Measurements from ENCODE around the gene EML1.
A peak's percentile ranks its signal among the peaks of the same experiment; 100 is the strongest.

The EML1 gene

GRCh38 chr14:99976021-99976420 lies 182.8 kb downstream of the EML1 start:
- TF ChIP-seq CTCF (IDR thresholded peaks at IDR 0.05; ENCODE audit: control insufficient read depth, insufficient read depth, low read depth, low read length, missing control alignments): no peak

GRCh38 chr14:99976681-99977080 lies 183.5 kb downstream of the EML1 start:
- H3K4me3 ChIP-seq (ENCODE audit: control insufficient read depth, low read depth, low read length): no peak overlapping the region
- no peak for TF ChIP-seq CTCF (IDR thresholded peaks at IDR 0.05; ENCODE audit: control insufficient read depth, insufficient read depth, low read depth, low read length, missing control alignments)
- DNase-seq (ENCODE audit: low read depth): no peak

More at GRCh38 chr14:99976021-99976420, 182.8 kb downstream of the EML1 start:
- H3K4me3 ChIP-seq (ENCODE audit: control insufficient read depth, low read depth, low read length): no peak overlapping the region
- DNase-seq (ENCODE audit: low read depth): no peak

- no peak overlapping the region for H3K4me3 ChIP-seq (ENCODE audit: control insufficient read depth, low read depth, low read length)
- DNase-seq (ENCODE audit: low read depth): no peak
- TF ChIP-seq CTCF (IDR thresholded peaks at IDR 0.05; ENCODE audit: control insufficient read depth, insufficient read depth, low read depth, low read length, missing control alignments): no peak
Measured at GRCh38 chr14:99980299-99980698, 187.1 kb downstream of the EML1 start.

GRCh38 chr14:99981806-99982205 lies 188.6 kb downstream of the EML1 start:
- no peak overlapping the region for H3K4me3 ChIP-seq (ENCODE audit: control insufficient read depth, low read depth, low read length)
- DNase-seq (ENCODE audit: low read depth): no peak
- no peak for TF ChIP-seq CTCF (IDR thresholded peaks at IDR 0.05; ENCODE audit: control insufficient read depth, insufficient read depth, low read depth, low read length, missing control alignments)

GRCh38 chr14:99982537-99983250 lies 189.5 kb downstream of the EML1 start:
- no peak overlapping the region for H3K4me3 ChIP-seq (ENCODE audit: control insufficient read depth, low read depth, low read length)
- DNase-seq (ENCODE audit: low read depth): no peak
- TF ChIP-seq CTCF (IDR thresholded peaks at IDR 0.05; ENCODE audit: control insufficient read depth, insufficient read depth, low read depth, low read length, missing control alignments): peak; percentile 88

GRCh38 chr14:99983251-99984015 lies 190.2 kb downstream of the EML1 start:
- TF ChIP-seq CTCF (IDR thresholded peaks at IDR 0.05; ENCODE audit: control insufficient read depth, insufficient read depth, low read depth, low read length, missing control alignments): no peak
- no peak overlapping the region for H3K4me3 ChIP-seq (ENCODE audit: control insufficient read depth, low read depth, low read length)
- no peak for DNase-seq (ENCODE audit: low read depth)

Data from AG09309 (cell line).